Neural cell (in vitro differentiated cells): ENCODE measurements around the gene TMEM53. TPM values are rescaled to one million over a fixed set of nuclear protein-coding genes. Genes with fewer than 3 reads are reported as not detected.

Experiments
- H2AFZ ChIP-seq: fragments of 200-600, 300-800 bp; sonication (generic), shearing (Covaris generic); 2 replicates; pipeline ENCODE4 v1.6.0; 2014; ENCODE audit warnings: low read depth, mild to moderate bottlenecking, antibody characterized with exemption, low read length, moderate library complexity
- H3F3A ChIP-seq: fragments of 200-600 bp; shearing (Covaris generic); 2 replicates; pipeline ENCODE4 v1.6.1; 2016; ENCODE audit warnings: mild to moderate bottlenecking, moderate library complexity, mixed read lengths, antibody characterized with exemption, low read length; ENCODE audit not compliant: insufficient read depth, poor library complexity, severe bottlenecking
- H3K27ac ChIP-seq: fragments of 200-600, 300-800 bp; sonication (generic), shearing (Covaris generic); 2 replicates; pipeline ENCODE4 v1.5.1; 2014; ENCODE audit warnings: mild to moderate bottlenecking, low read length, moderate library complexity
- H3K27me3 ChIP-seq: fragments of 300-800, 200-600 bp; sonication (generic), shearing (Covaris generic); 2 replicates; pipeline ENCODE4 v1.6.0; 2014; ENCODE audit warnings: mild to moderate bottlenecking, low read depth, low read length, moderate library complexity; ENCODE audit not compliant: insufficient read depth
- H3K36me3 ChIP-seq: fragments of 300-800, 200-600 bp; sonication (generic), shearing (Covaris generic); 2 replicates; pipeline ENCODE4 v1.5.1; 2014; ENCODE audit warnings: mild to moderate bottlenecking, antibody characterized with exemption, low read length, moderate library complexity; ENCODE audit not compliant: insufficient read depth
- H3K4me2 ChIP-seq: fragments of 300-800, 200-600 bp; sonication (generic), shearing (Covaris generic); 2 replicates; pipeline ENCODE4 v1.6.0; 2014; ENCODE audit warnings: mild to moderate bottlenecking, low read length
- H3K4me3 ChIP-seq: fragments of 300-800, 200-600 bp; sonication (generic), shearing (Covaris generic); 2 replicates; pipeline ENCODE4 v1.5.1; 2014; ENCODE audit warnings: mild to moderate bottlenecking, low read length, moderate library complexity
- H3K79me2 ChIP-seq: fragments of 200-600 bp; shearing (Covaris generic); replicated peaks from 2 replicates; pipeline ENCODE4 v1.6.0; 2014; ENCODE audit warnings: mild to moderate bottlenecking, low read length, moderate library complexity; ENCODE audit not compliant: insufficient read depth
- H3K9ac ChIP-seq: fragments of 300-800, 200-600 bp; sonication (generic), shearing (Covaris generic); 2 replicates; pipeline ENCODE4 v1.6.1; 2016; ENCODE audit warnings: mild to moderate bottlenecking, low read length, mixed read lengths
- H3K9me2 ChIP-seq: fragments of 200-600 bp; shearing (Covaris generic); 2 replicates; pipeline ENCODE4 v1.6.1; 2016; ENCODE audit warnings: mild to moderate bottlenecking, low read length, mixed read lengths; ENCODE audit not compliant: insufficient read depth
- H3K9me3 ChIP-seq: fragments of 200-600, 300-800 bp; sonication (generic), shearing (Covaris generic); 2 replicates; pipeline ENCODE4 v1.6.1; 2016; ENCODE audit warnings: mild to moderate bottlenecking, mixed run types, low read length, moderate library complexity, mixed read lengths
- H4K20me1 ChIP-seq: fragments of 200-600 bp; shearing (Covaris generic); 2 replicates; pipeline ENCODE4 v1.6.1; 2016; ENCODE audit warnings: mild to moderate bottlenecking, mixed run types; ENCODE audit not compliant: insufficient read depth
- CTCF ChIP-seq: fragments of 450-650 bp; IDR thresholded peaks from 2 replicates; pipeline ENCODE4 v1.5.1; 2014; ENCODE audit warnings: antibody characterized with exemption, mild to moderate bottlenecking, moderate library complexity; ENCODE audit not compliant: poor library complexity, severe bottlenecking
- EP300 ChIP-seq: fragments of 450-650 bp; conservative IDR thresholded peaks from 2 replicates; pipeline ENCODE4 v1.6.1; 2014; ENCODE audit warnings: antibody characterized with exemption, mild to moderate bottlenecking, moderate library complexity; ENCODE audit not compliant: poor library complexity, severe bottlenecking
- EZH2 ChIP-seq: fragments of 200-600, 300-800 bp; shearing (Covaris generic), sonication (generic); IDR thresholded peaks from 2 replicates; pipeline ENCODE4 v1.6.1; 2014; ENCODE audit warnings: antibody characterized with exemption, low read length, borderline replicate concordance, mild to moderate bottlenecking; ENCODE audit not compliant: insufficient read depth, poor library complexity, severe bottlenecking
- MXI1 ChIP-seq: fragments of 450-650 bp; conservative IDR thresholded peaks from 2 replicates; pipeline ENCODE4 v1.6.1; 2014; ENCODE audit warnings: antibody characterized with exemption, mild to moderate bottlenecking; ENCODE audit not compliant: poor library complexity, severe bottlenecking
- POLR2AphosphoS5 ChIP-seq: IDR thresholded peaks from 2 replicates; pipeline ENCODE4 v1.6.1; 2012
- RAD21 ChIP-seq: fragments of 450-650 bp; conservative IDR thresholded peaks from 2 replicates; pipeline ENCODE4 v1.6.1; 2014; ENCODE audit warnings: antibody characterized with exemption, mild to moderate bottlenecking, moderate library complexity
- REST ChIP-seq: IDR thresholded peaks from 2 replicates; pipeline ENCODE4 v1.6.1; 2012; ENCODE audit warnings: borderline replicate concordance
- SMC3 ChIP-seq: fragments of 450-650 bp; conservative IDR thresholded peaks from 2 replicates; pipeline ENCODE4 v1.6.1; 2014; ENCODE audit warnings: antibody characterized with exemption, mild to moderate bottlenecking, moderate library complexity; ENCODE audit not compliant: poor library complexity
- TAF1 ChIP-seq: IDR thresholded peaks from 2 replicates; pipeline ENCODE4 v1.6.1; 2012; ENCODE audit warnings: low read depth
- polyA plus RNA-seq: library from polyadenylated mRNA; depleted of rRNA; stranded (reverse); fragments of >200 nt; gene quantifications from 2 replicates; pipeline ENCODE4 v1.2.3, GENCODE V29; 2014

The TMEM53 gene
- polyA plus RNA-seq, 1 donor from 2014 or later: 13.4 TPM

DNA sequence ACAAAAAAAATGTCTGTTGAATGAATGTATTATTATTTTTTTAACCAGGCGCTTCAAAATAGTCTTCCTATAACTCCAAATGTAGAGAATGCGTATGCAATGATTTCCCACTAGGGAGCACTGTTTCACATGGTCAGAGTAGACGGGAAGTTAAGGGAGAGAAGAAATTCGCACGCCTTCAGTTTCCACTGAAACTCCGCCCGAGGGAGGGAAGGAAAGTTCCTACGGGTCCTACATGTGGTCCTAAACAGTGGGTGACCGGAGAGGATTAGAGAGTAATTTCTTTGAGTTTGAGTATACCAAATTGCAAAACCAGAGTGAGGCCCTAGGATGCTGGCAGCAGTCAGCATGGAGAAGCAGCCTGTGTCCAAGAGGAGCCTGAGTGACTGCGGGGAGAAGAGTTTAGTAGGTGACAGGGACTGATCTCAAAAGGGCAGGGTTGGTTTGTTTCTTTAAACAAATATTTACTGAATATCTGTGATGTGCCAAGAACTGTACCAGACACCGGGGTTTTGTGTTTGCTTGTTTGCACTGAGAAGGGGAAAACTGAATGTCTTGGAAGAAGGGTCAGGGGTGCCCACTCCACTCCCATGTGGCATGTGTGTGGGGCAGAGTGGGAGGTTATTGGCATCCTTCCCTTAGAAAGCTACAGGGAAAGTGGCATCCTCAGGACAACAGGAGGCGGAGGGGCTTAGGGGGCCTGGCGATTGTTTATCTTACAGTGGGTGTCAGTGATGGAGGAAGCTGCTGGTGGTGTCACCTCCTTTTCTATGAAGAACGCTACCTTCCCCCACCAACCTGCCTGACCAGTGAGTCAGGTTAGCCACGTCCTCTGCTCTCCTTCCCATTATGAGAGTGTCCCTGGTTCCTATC is 33.9 kb upstream of the TMEM53 start:
- Histone ChIP-seq H3K9me3 (no peaks in the 10 kb centered on the region), H3K79me2 (no peaks in the 10 kb centered on the region), H3K27ac (no peak overlapping the region), H3K27me3 (no peaks in the 10 kb centered on the region), H3K9me2 (no peaks in the 10 kb centered on the region), H3K4me2 (no peak overlapping the region), H3F3A (no peaks in the 10 kb centered on the region), H4K20me1 (no peaks in the 10 kb centered on the region), H2AFZ (no peak overlapping the region), H3K36me3 (no peaks in the 10 kb centered on the region), H3K4me3 (no peak overlapping the region), H3K9ac (no peak overlapping the region)
- no peak for TF ChIP-seq SMC3

DNA sequence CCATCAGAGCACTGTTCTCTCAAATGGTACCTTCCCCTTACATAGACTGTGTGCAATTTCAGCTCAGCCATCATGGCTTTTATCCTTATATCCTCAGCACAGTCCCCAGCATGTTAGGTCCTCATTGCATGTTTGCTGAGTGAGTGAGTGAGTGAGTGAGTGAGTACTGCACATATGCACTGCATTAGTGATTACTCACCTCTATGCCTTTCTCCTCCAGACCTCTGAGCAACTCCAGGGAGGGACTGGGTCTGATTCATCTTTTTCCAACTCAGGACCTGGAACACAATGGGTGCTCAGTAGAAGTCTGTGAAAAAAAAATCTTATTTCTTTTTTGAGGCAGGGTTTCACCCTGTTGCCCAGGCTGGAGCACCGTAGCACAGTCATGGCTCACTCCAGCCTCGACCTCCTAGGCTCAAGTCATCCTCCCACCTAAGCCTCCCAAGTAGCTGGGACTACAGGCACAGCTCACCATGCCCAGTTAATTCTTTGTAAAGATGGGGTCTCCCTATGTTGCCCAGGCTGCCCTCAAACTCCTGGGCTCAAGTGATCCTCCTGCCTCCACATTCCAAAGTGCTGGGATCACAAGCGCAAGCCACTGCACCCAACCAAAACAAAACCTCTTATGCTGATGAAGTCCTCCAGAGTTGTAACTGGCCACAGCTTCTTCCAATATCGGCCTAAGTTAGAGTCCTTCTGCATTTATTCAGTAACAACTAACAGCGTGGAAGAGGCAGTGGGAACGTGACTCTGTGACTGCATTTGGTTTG is 33.0 kb upstream of the TMEM53 start:
- H3K36me3 ChIP-seq: no peaks in the 10 kb centered on the region

GRCh38 chr1:44705938-44706337 is 31.7 kb upstream of the TMEM53 start:
- Histone ChIP-seq H3K9ac (no peak overlapping the region), H4K20me1 (no peaks in the 10 kb centered on the region), H3K9me3 (no peaks in the 10 kb centered on the region), H3K27ac (no peak overlapping the region), H3K79me2 (no peaks in the 10 kb centered on the region), H3F3A (no peaks in the 10 kb centered on the region), H2AFZ (no peak overlapping the region), H3K27me3 (no peaks in the 10 kb centered on the region), H3K9me2 (no peaks in the 10 kb centered on the region), H3K36me3 (no peaks in the 10 kb centered on the region), H3K4me2 (no peak overlapping the region), H3K4me3 (no peak overlapping the region)
- no peak for TF ChIP-seq SMC3
- TF ChIP-seq POLR2AphosphoS5: no peak
- no peak for TF ChIP-seq RAD21
- TF ChIP-seq MXI1: no peak
- TF ChIP-seq TAF1: no peak
- TF ChIP-seq EZH2: no peak
- no peak for TF ChIP-seq REST
- no peak for TF ChIP-seq EP300
- TF ChIP-seq CTCF: no peak

More for the DNA sequence above, 33.0 kb upstream of the TMEM53 start:
- Histone ChIP-seq H3K27ac (no peak overlapping the region), H3K27me3 (no peaks in the 10 kb centered on the region), H3K79me2 (no peaks in the 10 kb centered on the region), H4K20me1 (no peaks in the 10 kb centered on the region), H3K4me2 (no peak overlapping the region), H3K9ac (no peak overlapping the region), H3K9me2 (no peaks in the 10 kb centered on the region), H3K4me3 (no peak overlapping the region), H3F3A (no peaks in the 10 kb centered on the region), H2AFZ (no peak overlapping the region), H3K9me3 (no peaks in the 10 kb centered on the region)
- no peak for TF ChIP-seq MXI1
- no peak for TF ChIP-seq CTCF
- no peak for TF ChIP-seq SMC3
